ENCODE results near the gene RSRP1.
A peak's percentile ranks its signal among the peaks of the same experiment; 100 is the strongest.
"Not testable (repeated sequence)": the region's sequence is repeated elsewhere in the genome, so short reads cannot be mapped to it uniquely, and the experiment has no call there.

RSRP1 gene

DNA sequence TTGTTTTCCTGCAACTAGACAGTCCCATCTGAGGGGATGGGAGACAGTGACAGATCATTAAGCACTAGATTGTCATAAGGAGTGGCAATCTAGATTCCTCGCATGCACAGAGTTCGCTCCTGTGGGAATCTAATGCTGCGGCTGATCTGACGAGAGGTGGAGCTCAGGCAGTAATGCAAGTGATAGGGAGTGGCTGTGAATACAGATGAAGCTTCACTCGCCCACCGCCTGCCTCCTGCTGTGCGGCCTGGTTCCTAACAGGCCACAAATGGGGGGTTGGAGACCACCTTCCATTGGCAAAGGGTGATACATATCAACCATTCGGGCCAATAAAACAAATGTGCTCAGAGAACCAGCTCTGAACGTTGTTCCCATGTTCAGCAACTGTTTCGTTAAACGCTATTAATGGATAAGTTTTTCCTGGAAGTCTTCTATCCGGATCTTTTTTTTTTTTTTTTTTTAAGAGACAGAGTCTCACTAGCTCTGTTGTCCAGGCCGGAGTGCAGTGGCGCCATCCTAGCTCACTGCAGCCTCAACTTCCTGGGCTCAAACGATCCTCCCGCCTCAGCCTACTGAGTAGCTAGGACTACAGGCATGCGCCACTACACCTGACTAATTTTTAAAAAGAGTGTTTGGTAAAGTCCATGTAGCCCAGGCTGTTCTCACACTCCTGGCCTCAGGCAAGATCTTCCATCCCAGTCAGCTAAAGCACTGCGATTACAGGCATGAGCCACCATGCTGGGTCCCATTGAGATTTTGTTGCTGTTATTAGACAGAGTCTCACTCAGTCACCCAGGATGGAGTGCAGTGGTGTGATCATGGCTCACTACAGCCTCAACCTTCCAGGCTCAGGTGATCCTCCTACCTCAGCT is 8.7 kb upstream of the RSRP1 start:
- no peak for DNase-seq

DNA sequence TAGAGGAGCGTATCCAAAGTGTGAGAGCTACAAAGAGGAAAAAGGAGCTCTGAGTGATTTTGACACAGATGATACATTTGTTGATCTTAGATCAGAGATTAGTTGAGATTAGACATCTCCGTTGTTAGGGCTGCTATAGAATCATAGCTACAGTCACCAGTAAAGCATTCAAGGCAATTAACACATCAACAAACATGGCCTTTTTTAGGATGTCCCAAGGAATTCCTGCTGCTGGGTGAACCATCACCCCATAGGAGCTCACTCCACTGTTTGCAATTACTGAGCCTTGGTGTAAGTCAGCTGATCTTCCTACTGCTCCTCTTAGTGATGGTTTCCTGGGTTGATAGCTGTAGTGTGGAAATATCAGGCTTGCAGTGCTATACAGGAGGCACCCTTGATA is 6.7 kb upstream of the RSRP1 start:
- no peak for DNase-seq

DNA sequence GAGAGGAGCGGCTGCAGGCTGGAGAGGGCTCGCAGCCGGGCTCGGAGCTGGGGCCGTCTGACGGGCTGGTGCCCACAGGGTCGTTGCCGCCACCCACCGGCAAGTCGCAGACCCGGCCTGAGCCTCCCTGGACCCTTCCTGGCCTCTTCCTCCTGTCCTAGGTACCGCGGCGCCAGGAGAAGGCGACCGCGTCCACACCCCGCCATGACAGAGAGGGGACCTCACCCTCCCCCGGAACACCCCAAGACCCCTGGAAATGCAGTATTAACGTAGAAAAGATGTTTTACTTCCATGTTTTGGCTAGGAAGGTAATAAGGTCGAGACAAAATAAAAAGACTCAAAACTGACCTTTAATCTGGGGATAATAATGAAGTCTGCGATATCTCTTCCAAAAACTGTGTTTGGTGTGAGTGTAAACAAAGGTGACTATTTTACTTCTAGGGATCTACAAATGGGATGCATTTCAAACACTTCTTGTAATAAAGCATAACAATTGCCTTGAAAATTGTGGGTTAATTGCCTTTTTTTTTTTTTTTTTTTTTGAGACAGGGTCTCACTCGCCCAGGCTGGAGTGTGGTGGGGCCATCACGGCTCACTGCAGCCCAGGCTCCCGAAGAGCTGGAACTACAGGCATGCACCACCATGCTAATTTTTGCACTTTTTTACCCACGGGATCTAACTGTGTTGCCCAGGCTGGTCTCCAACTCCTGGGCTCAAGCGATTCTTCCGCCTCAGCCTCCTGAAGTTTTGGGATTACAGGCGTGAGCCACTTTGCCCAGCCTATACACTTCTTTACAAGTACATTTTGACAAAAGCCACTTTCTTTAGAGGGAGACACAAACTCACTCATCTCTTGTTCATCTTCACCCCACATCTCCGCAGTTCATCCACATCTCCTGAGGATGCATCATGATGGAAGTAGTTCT is 838 bp upstream of the RSRP1 start:
- DNase-seq: no peak

DNA sequence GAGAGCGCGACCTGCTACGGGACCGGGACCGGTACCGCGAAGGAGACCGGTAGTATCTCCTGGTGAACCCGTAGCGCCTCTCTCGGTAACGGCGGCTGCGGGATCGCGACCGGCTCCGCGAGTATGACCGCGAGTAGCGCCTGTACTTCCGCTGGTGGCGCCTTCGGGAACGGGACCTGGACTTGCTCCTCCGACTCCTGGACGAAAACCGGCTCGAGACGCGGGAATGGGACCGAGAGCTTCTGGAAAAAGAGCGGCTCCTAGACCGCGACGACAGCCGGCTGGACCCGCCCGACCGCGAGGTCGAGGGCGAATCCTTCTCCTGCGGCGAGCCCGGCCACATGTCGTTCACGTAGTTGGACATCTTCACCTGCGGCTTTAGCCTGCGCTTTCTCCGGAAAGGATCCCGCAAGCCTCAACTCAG is 642 bp downstream of the RSRP1 start:
- no peak for DNase-seq

DNA sequence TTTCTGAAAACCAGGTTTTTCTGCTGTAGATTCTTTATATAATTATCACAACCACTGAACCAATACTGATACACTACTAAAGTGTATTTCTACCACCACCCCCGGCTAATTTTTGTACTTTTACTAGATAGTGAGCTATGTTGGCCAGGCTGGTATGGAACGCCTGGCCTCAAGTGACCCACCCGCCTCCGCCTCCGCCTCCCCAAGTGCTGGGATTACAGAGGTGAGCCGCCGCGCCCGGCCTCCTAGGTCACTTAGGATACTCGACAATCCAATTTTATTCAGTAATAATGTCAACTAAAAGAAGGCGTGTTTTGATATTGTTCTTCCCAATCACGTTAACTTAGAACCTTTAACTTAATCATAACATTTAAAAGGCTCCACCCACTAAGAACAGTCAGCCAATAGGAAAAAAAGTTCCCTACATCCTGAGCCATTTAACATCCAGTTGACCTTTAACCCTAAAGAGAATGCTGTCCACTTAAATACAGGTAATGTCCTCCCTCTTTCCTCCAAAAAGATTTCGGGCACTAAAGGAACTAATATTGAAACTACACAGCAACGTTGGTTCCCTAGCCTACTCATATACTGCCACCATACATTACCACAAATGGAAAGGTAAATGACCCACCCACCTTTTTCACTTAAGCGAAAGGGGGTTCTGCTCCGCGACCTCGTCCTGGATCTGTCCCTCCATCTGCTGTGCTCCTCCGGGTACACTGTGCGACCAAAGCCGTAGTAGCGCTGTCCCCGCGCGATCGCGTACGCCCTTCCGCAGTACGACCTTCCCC is 1.2 kb downstream of the RSRP1 start:
- DNase-seq: no peak

DNA sequence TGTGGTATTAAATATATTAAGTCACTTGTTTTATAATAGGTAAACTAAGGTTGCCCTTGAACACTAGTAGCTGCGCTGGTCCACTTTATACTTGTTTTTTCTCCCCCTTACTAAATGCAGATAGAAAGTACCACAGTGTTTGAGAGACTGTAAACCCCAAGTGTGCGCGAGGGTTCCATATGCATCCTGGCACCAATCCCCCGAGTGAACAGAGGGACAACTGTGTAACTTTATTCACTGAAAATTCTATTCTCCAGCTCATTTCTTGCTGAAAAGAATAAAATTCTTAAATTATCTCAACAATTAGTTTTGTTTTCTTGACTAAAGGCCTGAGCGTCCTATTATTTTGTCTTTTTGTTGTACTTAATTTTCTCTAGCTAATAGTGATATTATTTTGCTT is 1.9 kb downstream of the RSRP1 start:
- no peak for DNase-seq

DNA sequence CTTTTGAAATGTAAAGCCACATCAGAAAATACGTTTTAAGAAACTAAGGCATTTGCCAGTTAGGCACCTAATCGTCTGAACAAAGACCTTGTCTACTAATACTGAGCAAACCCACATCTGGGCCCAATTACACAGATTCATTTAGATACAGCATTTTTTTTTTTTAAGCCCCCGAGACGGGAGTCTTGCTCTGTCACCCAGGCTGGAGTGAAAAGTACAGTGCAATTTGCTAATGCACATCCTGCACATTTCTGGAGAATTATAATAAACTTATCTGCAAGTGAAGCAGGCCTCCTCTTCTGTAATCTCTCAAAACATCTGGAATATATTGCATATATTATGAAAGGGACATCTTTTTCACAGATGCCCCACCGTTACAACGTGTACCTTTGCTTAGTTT is 3.3 kb downstream of the RSRP1 start:
- no peak for DNase-seq

DNA sequence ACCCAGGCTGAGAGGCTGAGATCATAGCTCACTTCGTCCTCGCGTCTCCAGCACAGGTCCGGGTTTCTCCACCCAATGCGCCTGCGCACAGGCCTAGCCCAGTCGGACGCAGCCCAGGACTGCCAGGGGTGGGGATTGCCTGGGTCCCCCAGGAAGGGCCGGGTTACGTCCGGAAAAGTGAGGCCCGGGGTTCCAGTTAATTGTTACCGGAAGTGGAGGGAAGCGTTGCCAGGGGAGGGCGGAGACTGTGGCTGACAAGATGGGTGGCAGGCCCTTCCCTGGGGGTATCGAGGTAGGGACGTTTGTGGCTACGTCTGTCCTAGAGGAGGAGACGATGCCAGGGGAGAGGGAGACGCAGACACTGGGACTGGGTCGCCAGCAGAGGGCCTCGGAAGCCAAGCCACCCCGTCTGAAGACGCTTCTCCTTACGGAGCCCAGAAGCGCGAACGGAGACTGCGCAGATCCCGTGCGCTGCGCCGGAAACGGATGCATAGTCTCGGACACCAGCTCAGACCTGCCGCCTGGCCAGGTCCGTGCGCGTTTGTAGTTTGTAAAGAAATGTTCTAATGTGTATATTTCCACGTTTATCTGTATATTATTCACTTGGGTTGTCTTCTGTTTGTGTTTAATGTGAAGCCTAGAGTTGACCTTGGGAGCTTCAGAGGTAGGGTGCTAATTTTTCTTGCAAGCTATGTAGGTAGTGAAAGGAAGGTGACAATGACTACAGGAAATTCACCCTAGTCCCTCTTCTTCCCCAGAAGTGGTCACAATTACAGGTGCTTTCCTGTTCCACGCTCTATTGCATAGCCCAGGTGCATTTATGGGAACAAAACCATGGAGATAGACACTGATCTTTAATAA is 7.3 kb downstream of the RSRP1 start:
- DNase-seq: peak; percentile 69

DNA sequence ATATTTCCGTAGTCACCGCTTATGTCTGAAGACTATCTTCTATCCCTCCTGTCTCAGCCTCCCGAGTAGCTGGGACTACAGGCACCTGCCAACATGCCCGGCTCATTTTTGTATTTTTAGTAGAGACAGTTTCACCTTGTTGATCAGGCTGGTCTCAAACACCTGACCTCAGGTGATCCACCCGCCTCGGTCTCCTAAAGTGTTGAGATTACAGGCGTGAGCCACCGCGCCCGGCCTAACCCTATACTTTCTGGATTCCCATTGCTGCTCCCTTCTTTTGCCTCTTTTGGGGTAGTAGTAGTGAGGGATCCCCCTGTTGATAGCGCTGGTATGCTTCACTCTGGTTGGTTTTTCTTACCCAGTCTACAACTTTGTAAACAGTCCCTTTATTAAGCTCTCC is 9.2 kb downstream of the RSRP1 start:
- DNase-seq: no peak

DNA sequence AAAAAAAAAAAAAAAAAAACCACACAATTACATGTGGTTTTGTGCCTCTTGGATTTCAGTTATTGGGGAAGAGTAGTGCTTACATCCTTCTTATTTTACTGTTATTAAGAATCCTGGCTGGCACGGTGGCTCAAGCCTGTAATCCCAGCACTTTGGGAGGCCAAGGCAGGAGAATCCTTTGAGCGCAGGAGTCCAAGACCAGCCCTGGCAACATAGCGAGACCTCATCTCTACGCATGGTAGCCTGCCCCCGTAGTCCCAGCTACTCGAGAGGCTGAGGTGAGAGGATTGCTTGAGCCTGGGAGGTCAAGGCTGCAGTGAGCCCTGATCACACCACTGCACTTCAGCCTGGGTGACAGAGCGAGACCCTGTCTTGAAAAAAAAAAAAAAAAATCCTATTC is 11.0 kb downstream of the RSRP1 start:
- DNase-seq: not testable (repeated sequence)

DNA sequence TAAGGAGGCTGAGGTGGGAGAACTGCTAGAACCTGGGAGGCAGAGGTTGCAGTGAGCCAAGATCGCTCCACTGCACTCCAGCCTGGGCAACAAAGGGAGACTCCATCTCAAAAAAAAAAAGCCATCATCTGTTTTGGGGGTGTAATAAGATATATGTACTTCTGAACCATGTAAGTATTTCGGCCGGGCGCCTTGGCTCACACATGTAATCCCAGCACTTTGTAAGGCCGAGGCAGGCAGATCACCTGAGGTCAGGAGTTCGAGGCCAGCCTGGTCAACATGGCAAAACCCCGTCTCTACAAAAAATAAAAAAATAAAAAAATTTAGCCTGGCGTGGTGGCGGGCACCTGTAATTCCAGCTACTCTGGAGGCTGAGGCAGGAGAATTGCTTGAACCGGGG is 11.8 kb downstream of the RSRP1 start:
- not testable (repeated sequence) for DNase-seq

DNA sequence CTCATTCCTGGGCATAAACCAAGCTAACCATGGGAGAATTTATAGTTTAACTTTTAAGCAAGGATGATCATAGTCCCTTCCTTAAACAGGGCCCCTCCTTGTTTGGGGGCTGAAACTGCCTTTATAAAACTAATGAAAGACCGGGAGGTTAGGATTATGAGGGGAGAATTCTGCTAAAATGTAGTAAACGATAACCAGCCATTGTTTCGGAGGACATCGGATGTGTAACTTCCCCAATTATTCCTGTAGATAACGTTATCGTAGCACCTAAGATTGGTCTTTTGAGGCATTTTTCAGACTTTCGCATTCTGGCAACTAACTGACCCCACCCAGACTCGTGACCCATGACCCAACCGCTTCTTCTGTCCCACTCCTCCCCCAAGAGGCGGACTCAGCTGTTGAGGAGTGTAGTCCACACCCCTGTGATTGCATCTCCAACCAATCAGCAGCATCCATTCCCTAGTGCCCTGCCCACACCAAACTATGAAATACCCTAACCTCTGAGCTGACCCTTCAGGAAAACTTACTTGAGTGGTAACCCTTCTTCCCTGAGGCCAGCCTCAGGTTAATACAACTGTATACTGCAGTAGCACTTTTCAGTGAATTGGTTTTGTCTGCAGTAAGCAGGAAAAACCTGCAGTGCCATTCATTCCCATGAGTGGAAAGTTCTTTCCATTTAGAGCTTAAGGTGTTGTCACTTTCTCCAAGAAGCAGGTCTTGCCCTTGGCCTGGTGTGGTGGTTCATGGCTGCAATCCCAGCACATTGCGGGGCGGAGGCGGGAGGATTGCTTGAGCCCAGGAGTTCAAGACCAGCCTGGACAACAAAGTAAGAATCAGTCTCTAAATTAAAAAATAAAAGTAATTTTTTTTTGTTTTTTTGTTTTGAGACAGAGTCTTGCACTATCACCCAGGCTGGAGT is 14.1 kb downstream of the RSRP1 start:
- peak; percentile 35 for DNase-seq

DNA sequence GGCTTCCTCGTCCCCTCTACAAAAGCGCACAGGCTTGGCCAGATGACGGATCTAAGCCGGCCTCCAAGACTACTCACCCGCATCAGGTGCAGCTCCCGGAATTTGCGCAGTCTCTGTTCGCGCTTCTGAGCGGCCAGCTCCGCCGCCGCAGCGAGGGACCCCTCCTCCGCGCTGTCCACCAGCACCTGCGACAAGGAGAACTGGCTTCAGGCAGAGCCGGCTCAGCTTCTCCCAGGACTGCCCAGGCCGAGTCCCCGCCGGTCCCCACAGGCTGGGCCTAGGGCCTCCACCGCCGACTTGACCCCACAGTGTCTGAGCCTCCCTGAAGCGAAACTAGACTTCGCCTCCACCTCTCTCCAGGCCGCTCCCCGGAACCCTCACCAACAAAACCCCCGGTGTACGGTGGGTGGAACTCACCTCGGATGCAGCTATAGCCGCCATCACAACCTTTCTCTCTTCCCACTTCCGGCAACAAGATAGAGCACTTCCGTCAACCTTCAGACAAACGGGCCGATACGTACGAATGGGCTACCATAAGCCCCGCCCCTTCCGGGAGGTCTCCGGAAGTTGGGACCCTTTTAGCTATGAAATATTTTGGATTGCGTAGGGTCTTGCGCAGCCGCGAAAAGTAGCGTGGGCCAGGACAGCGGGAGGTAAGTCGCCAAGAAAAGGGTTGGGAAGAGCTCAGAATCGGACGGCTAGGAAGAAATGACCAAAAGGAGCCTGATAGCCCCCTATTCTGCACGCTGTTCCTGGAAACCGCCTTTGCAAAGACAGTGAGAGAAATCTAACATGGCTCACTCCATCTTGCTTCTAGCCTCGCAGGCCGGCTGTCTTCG is 15.0 kb downstream of the RSRP1 start, which contains the start of gene SYF2:
Gene SYF2, minus strand, starts transcription at position 476 of the 839 bp plus-strand sequence. Its CDS starts 35 bp downstream, at position 441.
- DNase-seq: peak; percentile 50

DNA sequence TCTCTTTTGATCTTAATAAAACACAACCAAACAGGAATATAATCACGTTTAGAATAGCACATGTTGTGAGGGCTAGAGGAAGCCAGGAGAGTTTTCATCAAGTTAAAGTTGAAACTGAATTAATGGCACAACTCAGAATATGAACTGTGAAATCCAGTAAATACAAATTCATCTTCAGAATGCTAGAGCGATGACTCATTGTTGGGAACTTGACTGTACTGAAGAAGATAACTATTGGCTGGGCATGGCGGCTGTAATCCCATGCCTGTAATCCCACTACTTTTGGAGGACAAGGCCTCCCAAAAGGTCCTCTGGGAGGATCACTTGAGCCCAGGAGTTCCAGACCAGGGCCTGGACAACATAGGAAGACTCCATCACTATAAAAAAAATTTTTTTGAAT is 23.8 kb downstream of the RSRP1 start:
- DNase-seq: no peak

DNA sequence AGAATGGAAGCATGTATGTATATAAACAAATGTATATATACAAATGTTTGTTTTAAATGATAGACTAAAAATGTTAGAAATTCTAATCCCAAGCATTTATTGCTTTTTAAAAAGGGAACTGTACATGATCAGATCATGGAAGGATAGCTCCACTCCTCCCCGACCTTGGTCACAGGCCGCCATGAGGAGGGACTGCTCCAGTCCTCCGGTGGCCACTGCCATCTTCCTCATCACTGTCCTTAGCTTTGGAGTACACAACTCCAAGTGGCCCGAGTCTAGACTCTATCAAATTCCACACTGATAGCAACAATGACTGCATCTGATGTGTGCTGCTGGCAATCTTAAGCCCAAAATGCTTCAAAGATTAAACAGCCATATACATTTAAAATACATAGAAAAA is 24.6 kb downstream of the RSRP1 start:
- no peak for DNase-seq

DNA sequence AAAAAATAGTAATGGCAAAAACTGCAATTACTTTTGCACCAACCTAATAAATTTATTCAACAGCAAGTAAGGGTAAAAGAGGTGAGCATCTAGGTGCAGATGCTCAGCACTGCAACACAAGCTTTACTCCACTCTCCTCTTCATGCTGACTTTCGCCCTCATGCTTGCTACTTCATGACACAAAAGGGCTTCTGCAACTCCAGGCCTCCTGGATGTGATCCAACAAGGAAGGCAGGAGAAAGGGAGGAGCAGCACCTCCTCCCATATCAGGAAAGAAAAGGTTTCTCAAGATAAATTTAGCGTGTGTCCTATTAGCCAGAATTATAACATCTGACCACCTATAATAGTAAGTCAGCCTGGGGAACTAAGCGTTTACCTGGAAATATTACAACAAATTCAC is 26.6 kb downstream of the RSRP1 start:
- DNase-seq: no peak

DNA sequence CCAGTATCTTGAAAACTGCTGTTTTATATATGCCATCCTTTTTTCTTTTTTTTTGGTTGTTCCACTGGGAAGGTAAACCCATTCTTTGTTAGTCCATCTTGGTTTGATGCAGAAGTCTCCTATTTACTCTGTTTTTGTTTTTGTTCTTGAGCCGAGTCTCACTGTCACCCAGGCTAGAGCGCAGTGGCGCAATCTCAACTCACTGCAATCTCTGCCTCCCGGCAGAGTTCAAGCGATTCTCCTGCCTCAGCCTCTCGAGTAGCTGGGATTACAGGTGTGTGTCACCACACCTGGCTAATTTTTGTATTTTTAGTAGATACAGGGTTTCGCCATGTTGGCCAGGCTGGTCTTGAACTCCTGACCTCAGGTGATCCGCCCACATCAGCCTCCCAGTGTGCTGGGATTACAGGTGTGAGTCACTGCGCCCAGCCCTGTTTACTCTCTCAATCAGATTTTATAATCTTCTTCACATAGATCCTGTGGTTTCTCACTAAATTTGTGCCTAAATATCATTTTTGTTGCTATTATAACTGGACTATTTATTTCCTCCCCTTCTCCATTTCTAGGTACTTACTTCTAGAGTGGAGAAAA is 27.5 kb downstream of the RSRP1 start:
- no peak for DNase-seq

DNA sequence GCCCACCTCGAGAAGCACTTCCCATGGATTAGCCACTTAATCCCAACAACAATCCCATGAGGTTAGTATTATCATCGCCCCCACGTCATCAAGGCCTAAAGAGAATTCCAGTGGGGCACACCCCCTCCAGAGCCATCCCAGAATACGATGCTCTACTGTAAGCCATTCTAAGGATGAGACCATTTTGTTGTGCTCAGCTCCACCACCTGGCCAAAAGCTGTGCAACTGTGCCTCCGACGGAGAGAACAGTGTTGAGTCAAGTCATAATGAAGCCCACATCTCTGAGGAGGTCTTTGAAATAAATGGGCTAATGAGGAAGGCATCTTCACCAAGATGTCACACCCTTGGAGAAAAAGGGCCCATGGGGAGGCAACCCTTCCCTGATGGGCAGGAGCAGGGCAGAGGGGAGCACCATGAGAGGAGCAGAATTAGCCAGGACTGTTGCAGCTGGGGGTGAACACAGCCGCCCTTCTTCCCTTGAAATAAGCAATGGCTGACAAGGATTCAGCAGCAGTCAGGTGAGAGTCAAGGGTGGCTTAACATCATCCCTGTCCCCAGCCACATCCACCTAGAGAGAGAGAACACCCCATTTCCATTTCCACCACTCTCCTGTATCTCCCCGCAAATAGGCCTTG is 29.5 kb downstream of the RSRP1 start:
- DNase-seq: no peak

DNA sequence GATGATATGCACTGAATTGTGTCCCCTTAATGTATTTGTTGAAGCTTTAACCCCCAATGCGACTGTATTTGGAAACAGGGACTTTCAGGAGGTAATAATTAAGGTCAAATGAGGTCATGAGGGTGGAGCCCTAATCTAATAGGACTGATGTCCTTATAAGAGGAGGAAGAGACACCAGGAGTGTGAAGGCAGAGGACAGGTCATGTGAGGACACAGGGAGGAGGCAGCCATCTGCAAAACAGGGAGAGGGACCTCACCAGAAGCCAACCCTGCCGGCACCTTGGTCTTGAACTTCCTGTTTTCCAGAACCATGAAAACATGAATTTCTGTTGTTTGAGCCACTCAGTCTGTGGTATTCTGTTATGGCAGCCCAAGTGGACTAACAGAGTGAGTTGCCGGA is 30.2 kb downstream of the RSRP1 start:
- no peak for DNase-seq

Data from 8988T (cell line).